GM13977 (cell line): ENCODE data around the gene ZNF492.

Source experiments
- DNase-seq: peaks from one replicate; pipeline ENCODE4 v3.0.0; 2012; ENCODE audit warnings: low spot score
- in situ Hi-C: fragments of 300-500 bp; cut with MboI; formaldehyde crosslinking; loops from one replicate; pipeline ENCODE4 v1.12.0; 2022; ENCODE audit warnings: low sequenced_read_pairs, low pct_unique_long_range_greater_than_20kb, mixed read lengths, inconsistent platforms; ENCODE audit not compliant: unreplicated experiment
- TF ChIP-seq, protein P1 (sequence below): IDR thresholded peaks from 2 replicates; pipeline ENCODE4 v1.5.1; 2012; ENCODE audit warnings: mild to moderate bottlenecking, control low read depth; ENCODE audit not compliant: insufficient read depth; ENCODE audit errors: extremely low read depth, missing control alignments

ZNF492 gene

DNA sequence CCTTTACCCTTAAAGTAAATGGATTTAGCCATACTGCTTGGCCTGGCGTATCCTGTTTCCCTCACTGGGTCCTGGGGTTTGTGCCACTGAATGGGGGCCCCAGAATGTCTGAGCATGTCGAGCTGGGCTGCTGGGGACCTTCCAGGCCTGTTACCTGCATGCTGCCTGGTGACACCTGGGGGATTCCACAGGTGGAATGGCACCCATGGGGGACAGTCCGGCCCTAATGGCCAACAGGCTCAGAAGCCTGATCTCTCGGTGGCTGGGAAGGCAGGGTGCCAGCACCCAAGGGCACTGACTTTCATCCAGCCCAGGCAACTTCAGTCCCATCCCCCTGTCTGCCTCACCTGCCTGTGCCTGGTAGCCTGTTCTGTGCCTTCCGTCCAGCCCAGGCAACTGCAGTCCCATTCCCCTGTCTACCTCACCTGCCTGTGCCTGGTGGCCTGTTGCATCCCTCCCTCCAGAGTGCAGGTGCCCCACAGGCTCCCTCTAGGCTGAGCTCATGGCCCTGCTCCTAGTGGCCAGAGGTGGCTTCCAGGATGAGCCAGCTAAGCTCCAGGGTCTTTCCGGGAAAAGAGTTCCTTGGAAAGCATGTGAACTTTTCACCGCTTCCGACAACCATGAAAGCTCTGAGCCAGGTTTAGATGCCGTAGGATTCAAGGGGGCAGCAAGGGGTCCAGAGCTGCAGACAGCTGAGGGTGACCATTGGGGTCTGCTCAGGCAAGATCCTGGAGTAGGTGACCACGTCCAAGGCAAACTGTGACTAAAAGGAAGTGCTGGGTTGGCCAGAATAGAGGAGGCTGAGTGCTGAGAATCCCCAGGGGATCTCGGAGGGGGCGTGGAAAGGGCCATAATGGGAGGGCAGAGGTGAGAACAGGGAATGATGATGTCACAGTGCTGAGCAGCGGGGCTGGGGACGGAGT is 30.3 kb upstream of the ZNF492 start:
- TF ChIP-seq, protein P1, sequence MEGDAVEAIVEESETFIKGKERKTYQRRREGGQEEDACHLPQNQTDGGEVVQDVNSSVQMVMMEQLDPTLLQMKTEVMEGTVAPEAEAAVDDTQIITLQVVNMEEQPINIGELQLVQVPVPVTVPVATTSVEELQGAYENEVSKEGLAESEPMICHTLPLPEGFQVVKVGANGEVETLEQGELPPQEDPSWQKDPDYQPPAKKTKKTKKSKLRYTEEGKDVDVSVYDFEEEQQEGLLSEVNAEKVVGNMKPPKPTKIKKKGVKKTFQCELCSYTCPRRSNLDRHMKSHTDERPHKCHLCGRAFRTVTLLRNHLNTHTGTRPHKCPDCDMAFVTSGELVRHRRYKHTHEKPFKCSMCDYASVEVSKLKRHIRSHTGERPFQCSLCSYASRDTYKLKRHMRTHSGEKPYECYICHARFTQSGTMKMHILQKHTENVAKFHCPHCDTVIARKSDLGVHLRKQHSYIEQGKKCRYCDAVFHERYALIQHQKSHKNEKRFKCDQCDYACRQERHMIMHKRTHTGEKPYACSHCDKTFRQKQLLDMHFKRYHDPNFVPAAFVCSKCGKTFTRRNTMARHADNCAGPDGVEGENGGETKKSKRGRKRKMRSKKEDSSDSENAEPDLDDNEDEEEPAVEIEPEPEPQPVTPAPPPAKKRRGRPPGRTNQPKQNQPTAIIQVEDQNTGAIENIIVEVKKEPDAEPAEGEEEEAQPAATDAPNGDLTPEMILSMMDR = no peak
- in situ Hi-C loops = no loop called here
- no peak for DNase-seq

DNA sequence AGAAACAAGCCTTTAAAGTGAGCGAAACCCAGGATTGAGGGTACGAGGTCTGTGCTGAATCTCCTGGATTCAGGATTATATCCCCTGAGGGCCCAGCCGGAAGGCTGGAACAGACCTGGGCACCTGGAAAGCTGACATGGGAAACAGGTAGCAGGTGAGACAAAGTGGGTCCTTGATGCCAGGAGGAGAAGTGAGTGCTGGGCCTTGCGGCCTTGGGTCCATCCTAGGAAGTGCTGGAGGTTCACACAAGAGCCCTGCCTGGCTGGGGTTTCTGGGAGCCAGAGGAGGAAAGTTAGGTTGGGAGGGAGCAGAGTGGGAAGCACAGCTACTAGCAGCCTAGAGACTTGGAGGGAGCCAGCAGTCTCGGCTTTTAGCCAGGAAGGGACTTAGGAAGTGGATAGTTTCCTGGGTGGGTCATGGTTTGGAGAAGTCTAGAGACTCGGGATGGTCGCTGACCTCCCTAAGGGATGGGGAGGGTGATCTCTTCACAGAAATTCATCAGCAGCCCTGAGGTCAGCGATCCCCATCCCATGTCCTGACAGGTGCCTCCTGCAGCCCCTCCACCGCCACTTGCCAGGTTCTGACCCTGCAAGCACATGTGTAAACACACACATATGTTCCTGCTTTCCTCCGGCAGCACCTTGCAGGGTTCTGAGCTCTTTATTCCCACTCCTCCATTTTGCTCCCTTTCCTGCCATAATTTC is 29.4 kb upstream of the ZNF492 start:
- in situ Hi-C loops = no loop called here
- DNase-seq = no peak
- TF ChIP-seq, protein P1 = no peak

DNA sequence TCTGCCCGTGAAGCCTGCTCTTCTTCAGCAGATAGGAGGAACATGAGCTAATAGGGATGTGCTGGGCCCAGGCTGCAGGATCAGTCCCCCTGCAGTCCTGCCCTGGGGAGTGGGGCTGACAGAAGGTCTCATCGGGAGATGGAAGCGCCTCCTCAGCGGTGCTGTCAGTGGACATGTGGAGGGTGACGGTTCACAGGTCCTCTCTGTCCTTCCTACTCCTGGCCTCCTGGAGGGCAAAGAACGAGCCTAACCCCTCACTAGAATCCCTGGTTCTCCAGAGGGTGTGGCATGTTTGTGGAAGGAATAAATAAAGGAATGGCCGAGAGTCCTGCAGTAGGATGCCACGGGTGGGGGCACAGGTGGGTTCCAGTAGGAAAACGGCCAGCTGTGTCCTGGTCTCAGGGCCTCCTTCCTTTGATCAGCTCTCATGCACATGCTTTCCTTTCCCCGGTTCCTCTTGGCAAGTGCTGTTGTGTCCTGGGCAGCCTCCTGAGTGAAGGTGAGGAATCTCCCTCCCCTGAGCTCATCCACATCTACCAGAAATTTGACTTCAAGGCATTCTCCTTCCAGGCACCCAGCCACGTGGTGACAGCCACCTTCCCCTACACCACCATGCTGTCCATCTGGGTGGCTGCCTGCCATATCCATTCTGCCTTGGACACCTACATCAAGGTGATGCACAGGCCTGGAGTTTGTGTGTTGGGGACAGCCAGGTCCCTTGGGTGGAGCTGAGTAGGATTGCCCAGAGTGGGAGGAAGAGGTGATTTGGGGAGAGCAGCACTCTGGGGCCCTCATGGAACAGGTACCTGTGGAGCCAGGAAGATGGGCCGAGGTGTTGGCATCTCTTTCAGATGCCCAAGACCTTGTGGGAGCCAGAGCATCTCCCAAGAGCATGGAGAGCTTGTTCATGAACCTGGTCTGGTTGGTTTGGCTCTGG is 28.6 kb upstream of the ZNF492 start:
- DNase-seq = no peak
- TF ChIP-seq, protein P1 = no peak
- in situ Hi-C loops = no loop called here

DNA sequence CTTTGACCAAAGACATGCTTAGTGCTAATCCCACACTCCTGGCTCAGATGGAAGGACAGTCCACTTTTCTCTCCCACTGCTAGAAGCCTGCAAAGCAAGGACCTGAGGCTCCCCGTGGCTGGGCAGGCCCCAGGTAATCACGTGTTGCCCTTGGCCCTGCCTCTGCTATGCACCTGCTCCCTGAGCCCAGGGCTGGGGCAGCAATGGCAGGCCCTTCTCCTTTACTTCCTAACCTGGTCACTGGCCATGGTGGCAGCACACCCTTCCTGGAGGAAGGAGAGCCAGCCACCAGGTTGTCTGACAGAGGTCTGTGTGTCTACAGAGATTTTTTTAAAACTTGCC is 27.9 kb upstream of the ZNF492 start:
- no peak for DNase-seq
- in situ Hi-C loops = no loop called here

DNA sequence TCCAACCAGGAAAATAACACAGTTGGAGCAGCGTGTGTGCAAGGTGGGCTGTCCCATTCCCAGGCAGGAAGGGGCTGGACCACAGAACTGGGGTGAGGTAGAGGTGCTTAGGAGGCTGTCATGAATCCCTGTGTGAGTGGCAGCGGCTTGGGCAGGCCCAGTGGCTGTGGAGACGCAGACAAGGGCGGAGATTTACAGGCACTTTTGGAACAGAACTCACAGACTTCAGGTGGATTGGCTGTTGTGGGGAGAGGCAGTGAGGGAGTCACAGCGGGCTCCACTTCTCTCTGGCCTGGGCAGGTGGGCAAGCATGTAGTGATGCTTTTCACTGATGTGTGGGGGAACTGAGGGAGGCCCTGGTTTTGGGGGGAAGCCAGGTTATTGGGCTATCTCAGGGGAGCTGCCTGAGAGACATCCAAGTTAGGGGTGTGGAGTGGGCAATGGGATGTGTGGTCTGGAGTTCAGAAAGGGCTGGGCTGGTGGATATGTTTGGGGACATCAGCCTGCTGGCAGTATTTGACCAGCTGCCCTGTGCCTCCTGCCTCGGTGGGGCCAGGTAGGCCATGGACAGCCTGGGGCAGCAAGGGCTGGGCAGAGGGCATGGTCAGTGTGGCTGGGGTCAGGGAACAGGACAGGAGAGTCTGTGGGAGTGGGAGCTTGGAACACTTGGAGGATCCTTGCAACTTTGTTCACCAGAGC is 27.0 kb upstream of the ZNF492 start:
- TF ChIP-seq, protein P1 = no peak

More for the DNA sequence above, 27.9 kb upstream of the ZNF492 start:
- TF ChIP-seq, protein P1 = no peak

More for the DNA sequence above, 27.0 kb upstream of the ZNF492 start:
- no peak for DNase-seq
- in situ Hi-C loops = no loop called here
